Activated naive CD4-positive, alpha-beta T cell treated with anti-CD3 and anti-CD28 coated beads, Interleukin-2, amount 50 U/mL, for 24 hours (primary cell): Measurements from ENCODE around the gene CRHR2.
"Not testable (repeated sequence)": the region's sequence is repeated elsewhere in the genome, so short reads cannot be mapped to it uniquely, and the experiment has no call there.

Source experiments
- H3K27ac Mint-ChIP-seq: one replicate; pipeline ENCODE4 v1.8.0; 2021; ENCODE audit warnings: mild to moderate bottlenecking, mixed read lengths
- H3K27me3 Mint-ChIP-seq: one replicate; pipeline ENCODE4 v1.8.0; 2021; ENCODE audit warnings: mixed read lengths
- H3K36me3 Mint-ChIP-seq: one replicate; pipeline ENCODE4 v1.8.0; 2021; ENCODE audit warnings: mixed read lengths
- H3K4me1 Mint-ChIP-seq: one replicate; pipeline ENCODE4 v1.8.0; 2021; ENCODE audit warnings: mixed read lengths
- H3K4me3 Mint-ChIP-seq: one replicate; pipeline ENCODE4 v1.8.0; 2021; ENCODE audit warnings: mild to moderate bottlenecking, mixed read lengths
- H3K9me3 Mint-ChIP-seq: one replicate; pipeline ENCODE4 v1.8.0; 2021; ENCODE audit warnings: mixed read lengths

Gene CRHR2

GRCh38 chr7:30655096-30655970 is 26.9 kb downstream of the CRHR2 start:
- no peak overlapping the region for H3K27ac Mint-ChIP-seq
- H3K36me3 Mint-ChIP-seq, result peaks cover 5% of the 10 kb centered on the region

GRCh38 chr7:30654296-30655090 is 27.8 kb downstream of the CRHR2 start:
- Mint-ChIP-seq H3K36me3 (peaks cover 5% of the 10 kb centered on the region), H3K27me3 (no peaks in the 10 kb centered on the region), H3K27ac (no peak overlapping the region), H3K4me1 (no peaks in the 10 kb centered on the region), H3K9me3 (no peaks in the 10 kb centered on the region), H3K4me3 (no peak overlapping the region)

More at GRCh38 chr7:30655096-30655970, 26.9 kb downstream of the CRHR2 start:
- Mint-ChIP-seq H3K4me3 (no peak overlapping the region), H3K9me3 (no peaks in the 10 kb centered on the region), H3K4me1 (no peaks in the 10 kb centered on the region), H3K27me3 (no peaks in the 10 kb centered on the region)

DNA sequence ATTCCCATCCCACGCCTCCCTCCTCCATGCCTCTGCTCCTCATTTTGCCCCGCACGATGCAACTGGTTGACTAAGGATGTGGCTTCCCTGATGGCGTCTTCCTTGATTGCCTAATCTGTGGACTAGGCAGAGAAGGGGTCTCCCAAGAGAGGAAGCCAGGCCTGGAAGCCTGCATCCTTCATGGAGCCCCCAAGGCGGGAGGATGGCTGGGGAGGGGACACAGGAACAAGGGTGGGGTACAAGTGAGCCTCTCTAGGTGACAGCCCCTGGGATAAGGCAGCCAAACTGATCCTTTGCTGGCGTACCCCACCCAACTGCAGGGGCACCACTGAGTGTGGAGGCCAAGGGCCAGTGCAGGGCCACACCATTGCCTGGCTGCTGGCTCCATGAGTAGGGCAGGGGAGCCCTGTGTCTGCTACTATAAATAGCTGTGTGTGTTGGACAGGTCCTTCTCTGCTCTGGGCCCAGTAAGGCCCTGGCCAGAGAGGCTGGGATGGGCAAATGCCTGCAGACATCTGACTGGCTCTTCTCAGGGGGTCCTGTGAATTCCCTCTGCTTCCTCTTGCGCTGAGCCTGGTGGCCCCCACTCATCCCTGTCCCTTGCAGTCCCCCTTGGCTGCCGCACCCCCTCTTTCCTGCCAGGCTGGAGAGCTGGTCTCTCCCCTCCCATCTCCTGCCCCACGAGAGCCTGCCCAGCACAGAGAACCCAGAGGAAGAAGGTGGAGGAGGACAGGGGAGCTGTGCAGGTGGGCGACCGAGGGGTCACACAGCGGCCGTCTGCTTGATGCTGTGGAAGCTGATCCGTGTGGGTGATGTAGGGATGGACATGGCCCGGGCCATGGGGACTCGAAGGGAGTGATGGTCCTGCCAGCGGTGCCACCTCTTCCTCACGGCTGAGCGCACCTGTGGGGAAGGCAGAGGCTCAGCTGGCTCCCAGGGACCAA is 29.3 kb downstream of the CRHR2 start:
- no peaks in the 10 kb centered on the region for H3K27me3 Mint-ChIP-seq
- no peak overlapping the region for H3K27ac Mint-ChIP-seq
- no peaks in the 10 kb centered on the region for H3K4me1 Mint-ChIP-seq
- peaks cover 5% of the 10 kb centered on the region for H3K36me3 Mint-ChIP-seq
- no peak overlapping the region for H3K4me3 Mint-ChIP-seq
- H3K9me3 Mint-ChIP-seq, result no peaks in the 10 kb centered on the region

GRCh38 chr7:30652132-30652531 is 30.1 kb downstream of the CRHR2 start:
- Mint-ChIP-seq H3K27me3 (no peaks in the 10 kb centered on the region), H3K4me3 (no peak overlapping the region), H3K4me1 (no peaks in the 10 kb centered on the region), H3K36me3 (peaks cover 5% of the 10 kb centered on the region), H3K9me3 (no peaks in the 10 kb centered on the region), H3K27ac (no peak overlapping the region)

DNA sequence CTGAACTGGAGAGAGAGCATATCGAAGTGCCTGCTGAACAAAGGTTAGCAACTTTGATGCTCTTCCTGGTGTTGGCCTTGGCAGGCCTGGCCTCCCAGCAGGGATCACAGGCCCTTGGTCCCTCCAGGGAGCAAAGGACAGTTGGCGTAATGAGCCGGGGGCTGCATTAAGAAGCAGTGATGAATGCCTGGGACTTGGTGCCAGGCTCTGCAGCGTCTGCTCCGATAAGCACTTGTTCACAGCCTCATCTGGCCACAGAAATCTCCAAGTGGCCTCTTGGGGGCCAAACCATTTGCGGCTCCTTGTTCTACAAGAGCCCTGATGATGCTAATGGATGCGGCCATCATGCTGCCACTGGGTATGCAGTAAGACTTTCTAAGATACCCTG is 31.8 kb downstream of the CRHR2 start:
- Mint-ChIP-seq H3K4me3 (no peak overlapping the region), H3K4me1 (no peaks in the 10 kb centered on the region), H3K36me3 (peaks cover 5% of the 10 kb centered on the region), H3K27ac (no peak overlapping the region), H3K9me3 (no peaks in the 10 kb centered on the region), H3K27me3 (no peaks in the 10 kb centered on the region)

- Mint-ChIP-seq H3K4me3 (no peak overlapping the region), H3K27me3 (no peaks in the 10 kb centered on the region), H3K9me3 (no peaks in the 10 kb centered on the region), H3K36me3 (peaks cover 7% of the 10 kb centered on the region), H3K27ac (no peak overlapping the region), H3K4me1 (no peaks in the 10 kb centered on the region)
Observed at GRCh38 chr7:30649717-30650420, 32.4 kb downstream of the CRHR2 start.

DNA sequence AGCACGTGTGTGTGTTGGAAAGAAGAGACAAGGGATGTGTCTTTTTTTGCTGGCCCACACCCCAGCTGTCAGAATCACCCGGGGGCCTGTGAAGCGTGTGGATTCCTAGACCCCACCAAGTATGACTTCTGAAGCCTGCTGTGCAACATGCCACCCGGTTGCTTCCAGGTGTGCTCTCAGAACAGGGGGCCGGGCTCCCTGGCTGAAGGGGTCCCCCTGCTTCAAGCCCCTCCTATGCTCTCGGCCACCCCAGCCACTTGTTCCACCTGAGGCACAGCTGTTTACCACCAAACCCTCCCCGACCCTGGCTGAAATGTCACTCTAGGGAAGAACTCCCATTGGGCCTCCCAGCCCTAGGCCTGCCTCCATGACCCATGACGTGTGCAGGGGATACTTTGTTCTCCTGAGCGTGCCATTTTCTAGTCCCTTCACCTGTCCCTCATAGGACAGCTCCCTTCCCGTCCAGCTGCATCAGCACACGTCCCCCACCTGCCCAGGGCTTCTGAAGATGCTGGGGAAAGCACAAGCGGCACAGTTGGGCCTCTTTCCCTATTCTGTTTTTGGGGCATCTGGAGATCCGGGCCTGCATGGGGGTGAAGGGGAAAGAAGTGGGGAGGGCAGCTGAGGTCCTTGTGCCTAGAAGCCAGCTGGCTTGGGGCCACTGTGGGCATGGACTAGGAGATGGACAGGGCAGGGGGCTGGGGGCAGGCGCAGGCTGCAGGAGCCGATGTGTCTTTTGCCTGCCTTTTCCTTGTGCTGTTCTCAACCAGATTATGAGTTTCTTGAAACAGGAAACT is 33.3 kb downstream of the CRHR2 start:
- peaks cover 2% of the 10 kb centered on the region for H3K36me3 Mint-ChIP-seq
- H3K27ac Mint-ChIP-seq, result no peak overlapping the region
- no peaks in the 10 kb centered on the region for H3K27me3 Mint-ChIP-seq
- H3K9me3 Mint-ChIP-seq, result no peaks in the 10 kb centered on the region
- H3K4me1 Mint-ChIP-seq, result no peaks in the 10 kb centered on the region
- no peak overlapping the region for H3K4me3 Mint-ChIP-seq

DNA sequence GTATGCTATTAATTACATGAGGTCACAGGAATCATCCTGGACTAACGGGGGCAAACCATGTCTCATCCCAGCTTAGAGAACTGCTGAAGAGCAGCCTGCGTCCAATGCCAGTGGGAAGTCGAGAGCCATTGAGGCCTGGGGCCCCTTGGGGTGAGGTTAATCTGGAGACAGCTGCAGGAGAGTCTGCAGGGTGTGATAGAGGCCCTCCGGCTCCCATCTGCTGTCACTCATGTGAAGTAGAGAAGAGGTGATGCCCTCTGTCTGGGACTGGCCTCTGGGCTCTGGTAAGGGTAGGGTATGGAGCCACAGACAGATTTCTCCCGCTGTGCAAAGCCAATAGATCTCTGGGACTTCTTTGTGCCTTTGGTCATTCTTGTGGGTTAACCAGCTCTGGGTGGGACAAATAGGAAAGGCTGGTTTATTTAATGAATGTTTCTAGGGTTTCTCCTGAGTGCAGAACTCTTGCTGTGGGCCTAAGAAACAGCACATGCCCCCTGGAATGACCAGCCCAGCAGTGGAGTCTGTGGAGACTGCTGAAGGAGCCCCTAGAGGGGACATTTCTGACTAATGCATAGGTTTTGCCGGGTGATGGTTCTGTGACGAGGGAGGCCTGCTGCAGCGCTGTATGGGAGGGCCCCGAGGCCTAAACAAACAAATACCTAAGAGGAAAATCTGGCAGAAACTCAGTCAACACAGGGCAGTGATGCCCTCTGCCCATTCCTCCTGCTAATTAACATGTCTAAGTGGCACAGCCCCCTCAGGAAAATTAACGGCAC is 34.5 kb downstream of the CRHR2 start:
- H3K27ac Mint-ChIP-seq, result no peak overlapping the region
- peaks cover 5% of the 10 kb centered on the region for H3K36me3 Mint-ChIP-seq
- no peaks in the 10 kb centered on the region for H3K27me3 Mint-ChIP-seq
- H3K9me3 Mint-ChIP-seq, result no peaks in the 10 kb centered on the region
- no peaks in the 10 kb centered on the region for H3K4me1 Mint-ChIP-seq
- no peak overlapping the region for H3K4me3 Mint-ChIP-seq

DNA sequence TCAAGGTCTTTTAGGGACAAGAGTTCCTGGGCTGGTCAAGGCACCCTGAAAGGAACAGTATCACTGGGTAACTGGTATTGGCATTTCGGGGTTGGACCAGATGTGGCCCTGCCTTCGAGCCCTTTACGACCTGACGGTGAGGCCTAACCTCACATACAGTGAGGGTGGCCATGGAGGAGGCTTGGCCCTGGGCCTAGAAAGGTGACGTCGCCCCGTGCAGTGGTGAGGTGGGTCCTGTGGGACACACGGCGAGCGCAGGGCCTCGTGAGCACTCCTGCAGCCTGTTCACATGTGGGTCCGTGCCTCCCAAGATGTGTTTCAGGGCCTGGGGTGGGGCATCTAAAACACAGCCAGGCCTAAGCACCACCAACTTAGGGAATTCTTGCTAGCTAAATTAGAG is 36.1 kb downstream of the CRHR2 start:
- Mint-ChIP-seq H3K4me1 (no peaks in the 10 kb centered on the region), H3K27ac (no peak overlapping the region), H3K36me3 (peaks cover 5% of the 10 kb centered on the region), H3K4me3 (no peak overlapping the region), H3K9me3 (no peaks in the 10 kb centered on the region), H3K27me3 (no peaks in the 10 kb centered on the region)

GRCh38 chr7:30645661-30646060 is 36.6 kb downstream of the CRHR2 start:
- Mint-ChIP-seq H3K27ac (no peak overlapping the region), H3K4me3 (no peak overlapping the region), H3K9me3 (no peaks in the 10 kb centered on the region), H3K36me3 (peaks cover 5% of the 10 kb centered on the region), H3K27me3 (no peaks in the 10 kb centered on the region), H3K4me1 (no peaks in the 10 kb centered on the region)

DNA sequence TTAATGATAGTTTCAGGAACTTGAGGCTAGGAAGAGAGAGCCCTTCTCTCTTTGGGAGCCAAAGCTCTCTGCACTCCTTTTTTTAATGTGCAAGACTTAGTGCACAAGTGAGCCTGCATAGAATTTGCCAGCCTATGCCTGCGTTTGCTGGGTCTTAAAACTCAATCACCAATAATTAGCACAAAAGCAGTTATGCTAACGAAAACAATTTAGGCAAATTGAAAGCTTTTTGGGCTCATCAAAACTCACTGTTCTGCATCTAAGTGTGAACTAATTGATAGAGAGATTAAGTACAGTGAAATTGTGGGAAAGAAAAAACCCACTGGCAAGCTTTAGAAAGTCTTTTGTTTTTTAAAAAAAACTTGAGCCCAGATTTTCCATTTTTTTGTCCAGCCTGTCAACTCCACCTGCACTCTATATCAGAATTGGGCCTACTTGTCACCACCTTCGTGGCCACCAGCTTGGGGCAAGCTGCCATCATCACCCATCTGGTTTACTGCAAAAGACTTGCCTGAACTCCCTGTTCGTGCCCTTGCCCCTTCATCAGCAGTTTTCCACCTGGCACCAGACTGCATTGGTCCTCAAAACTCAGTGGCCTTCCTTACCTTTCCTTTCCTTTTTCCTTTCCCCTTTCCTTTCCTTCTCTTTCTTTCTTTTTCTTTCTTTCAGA is 37.8 kb downstream of the CRHR2 start:
- Mint-ChIP-seq H3K36me3 (peaks cover 5% of the 10 kb centered on the region), H3K4me1 (no peaks in the 10 kb centered on the region), H3K9me3 (no peaks in the 10 kb centered on the region), H3K27ac (no peak overlapping the region), H3K4me3 (no peak overlapping the region), H3K27me3 (no peaks in the 10 kb centered on the region)

GRCh38 chr7:30642789-30643188 is 39.5 kb downstream of the CRHR2 start:
- Mint-ChIP-seq H3K36me3 (peaks cover 5% of the 10 kb centered on the region), H3K4me1 (no peaks in the 10 kb centered on the region), H3K4me3 (no peak overlapping the region), H3K27ac (no peak overlapping the region), H3K27me3 (no peaks in the 10 kb centered on the region), H3K9me3 (no peaks in the 10 kb centered on the region)

GRCh38 chr7:30642322-30642721 is 39.9 kb downstream of the CRHR2 start:
- not testable (repeated sequence) for H3K4me3 Mint-ChIP-seq, H3K27ac Mint-ChIP-seq, H3K4me1 Mint-ChIP-seq, H3K36me3 Mint-ChIP-seq, H3K27me3 Mint-ChIP-seq, H3K9me3 Mint-ChIP-seq
